HS-5 (cell line): ENCODE data around the gene OR2W3.

Experiments used
- DNase-seq: peaks from one replicate; pipeline ENCODE4 v3.0.0-alpha.2; 2012; ENCODE audit warnings: low read depth

The OR2W3 gene

DNA sequence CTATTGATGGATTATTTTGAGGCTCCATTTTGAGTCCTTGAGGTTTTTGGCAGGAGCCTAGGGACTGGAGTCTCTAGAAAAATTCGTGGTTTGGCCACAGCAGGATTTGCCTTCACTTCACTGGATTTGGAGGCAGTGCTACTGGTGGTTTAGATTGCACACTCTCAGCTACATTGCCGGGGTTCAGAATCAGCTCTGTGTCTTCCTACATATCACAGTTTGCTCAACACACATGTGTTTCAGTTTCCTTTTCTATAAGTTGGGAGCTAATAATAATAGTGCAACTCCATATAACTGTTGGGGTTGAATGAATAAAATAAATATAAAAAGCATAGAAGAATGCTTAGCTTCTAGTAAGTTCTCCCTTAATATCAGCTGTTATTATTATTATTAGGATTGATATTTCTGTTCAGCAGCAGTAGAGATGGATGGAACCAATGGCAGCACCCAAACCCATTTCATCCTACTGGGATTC lies at the start of gene OR2W3:
OR2W3 (plus strand) TSS at position 425 of the 475 bp plus-strand sequence; CDS start at position 425, 0 bp downstream.
- no peak for DNase-seq

DNA sequence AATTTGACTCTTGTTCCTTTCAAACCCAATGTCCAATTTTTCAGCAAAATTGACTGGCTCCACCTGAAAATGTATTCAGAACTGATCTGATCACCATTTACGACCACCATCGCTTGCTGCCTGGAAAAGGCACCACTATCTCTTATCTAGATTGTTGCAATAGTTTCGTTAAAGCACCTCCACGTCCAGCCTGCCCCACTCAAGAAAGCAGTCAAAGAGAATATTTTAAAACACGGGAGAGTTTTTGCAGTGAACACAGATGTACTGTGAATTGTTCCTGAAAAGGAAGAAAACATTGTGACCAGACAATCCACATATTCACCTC lies 49.7 kb upstream of the OR2W3 start:
- no peak for DNase-seq

DNA sequence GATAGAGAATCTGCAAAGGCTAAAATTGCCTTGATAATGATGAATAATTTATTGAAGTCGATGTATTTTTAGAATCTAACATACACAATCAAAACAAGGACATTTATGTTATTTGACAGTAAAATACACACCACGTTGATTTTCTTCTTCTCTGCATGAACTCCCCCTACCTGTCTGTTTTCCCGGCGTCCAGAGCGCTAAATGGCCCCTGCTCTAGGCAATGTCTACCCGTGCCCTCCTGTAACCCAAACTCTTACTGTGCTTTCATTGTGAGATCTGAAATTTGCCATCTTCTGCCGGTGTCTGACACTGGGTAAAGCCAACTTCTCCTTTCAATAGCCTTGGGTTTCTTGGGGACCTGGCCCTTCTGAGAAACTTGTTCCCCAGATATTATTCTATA lies 47.0 kb upstream of the OR2W3 start:
- no peak for DNase-seq

DNA sequence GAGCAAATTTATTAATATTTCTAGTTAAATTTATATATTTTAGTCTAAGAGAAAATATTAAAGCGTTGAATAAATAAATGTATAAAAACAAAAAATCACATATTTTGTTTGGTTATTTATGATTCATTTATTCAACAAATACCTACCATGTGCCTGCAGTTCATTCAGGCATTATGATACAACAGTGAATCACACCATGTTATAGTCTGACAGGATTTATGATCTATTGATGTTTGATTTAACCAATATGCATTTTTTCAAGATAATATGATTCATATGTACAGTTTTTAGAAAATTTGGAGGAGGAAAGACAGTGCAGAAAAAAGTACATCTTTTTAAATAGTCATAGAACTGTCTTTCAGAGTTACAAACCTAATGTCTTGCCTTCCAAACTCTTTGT lies 45.8 kb upstream of the OR2W3 start:
- peak; percentile 13 for DNase-seq

DNA sequence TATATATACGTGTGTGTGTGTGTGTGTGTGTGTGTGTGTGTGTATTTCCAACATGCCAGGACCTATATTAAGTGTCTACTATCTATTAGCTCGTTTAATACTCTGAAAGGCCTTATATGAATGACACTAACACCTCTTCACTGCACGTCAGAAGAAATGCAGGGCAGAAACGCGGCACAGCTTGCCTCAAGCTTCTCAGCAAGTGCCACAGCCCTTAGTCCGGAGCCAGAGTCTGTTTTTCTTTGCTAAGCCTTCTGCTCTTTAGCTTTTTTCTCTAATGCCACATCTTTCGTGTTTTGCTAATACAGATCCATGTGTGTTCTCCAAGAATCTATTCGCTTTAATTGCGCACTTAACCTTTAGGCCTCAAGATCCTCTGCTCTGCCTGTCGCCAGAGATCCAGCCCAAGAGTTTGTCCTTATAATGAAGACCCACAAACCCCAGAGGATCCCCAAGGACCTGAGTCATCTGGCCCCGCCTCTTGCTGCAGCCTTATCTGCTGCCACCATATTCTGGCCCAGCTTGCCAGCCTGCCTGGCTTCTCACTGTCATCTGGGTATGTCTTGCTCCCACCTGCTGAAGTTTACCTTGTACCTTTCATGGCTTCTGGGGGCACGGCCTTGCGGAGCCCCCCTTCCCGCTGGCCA lies 40.4 kb upstream of the OR2W3 start:
- DNase-seq = no peak

DNA sequence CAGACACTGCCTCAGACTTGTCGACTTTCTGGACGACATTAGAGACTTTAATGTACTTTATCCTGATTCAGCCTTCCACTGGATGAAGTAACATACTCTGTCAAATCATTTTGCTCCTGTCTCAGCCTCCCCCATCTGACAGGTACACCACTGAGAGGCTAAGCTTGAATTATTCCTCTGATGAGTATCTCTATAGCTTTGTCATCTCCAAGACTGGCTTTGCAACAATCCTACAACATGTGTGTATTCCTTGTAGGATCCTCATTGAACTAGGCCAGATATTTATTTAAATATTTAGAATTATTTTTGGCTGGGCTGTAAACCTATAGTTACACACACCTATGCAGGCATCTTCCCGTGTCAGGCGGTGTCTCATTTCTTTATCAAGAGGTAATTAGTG lies 39.5 kb upstream of the OR2W3 start:
- DNase-seq = no peak

DNA sequence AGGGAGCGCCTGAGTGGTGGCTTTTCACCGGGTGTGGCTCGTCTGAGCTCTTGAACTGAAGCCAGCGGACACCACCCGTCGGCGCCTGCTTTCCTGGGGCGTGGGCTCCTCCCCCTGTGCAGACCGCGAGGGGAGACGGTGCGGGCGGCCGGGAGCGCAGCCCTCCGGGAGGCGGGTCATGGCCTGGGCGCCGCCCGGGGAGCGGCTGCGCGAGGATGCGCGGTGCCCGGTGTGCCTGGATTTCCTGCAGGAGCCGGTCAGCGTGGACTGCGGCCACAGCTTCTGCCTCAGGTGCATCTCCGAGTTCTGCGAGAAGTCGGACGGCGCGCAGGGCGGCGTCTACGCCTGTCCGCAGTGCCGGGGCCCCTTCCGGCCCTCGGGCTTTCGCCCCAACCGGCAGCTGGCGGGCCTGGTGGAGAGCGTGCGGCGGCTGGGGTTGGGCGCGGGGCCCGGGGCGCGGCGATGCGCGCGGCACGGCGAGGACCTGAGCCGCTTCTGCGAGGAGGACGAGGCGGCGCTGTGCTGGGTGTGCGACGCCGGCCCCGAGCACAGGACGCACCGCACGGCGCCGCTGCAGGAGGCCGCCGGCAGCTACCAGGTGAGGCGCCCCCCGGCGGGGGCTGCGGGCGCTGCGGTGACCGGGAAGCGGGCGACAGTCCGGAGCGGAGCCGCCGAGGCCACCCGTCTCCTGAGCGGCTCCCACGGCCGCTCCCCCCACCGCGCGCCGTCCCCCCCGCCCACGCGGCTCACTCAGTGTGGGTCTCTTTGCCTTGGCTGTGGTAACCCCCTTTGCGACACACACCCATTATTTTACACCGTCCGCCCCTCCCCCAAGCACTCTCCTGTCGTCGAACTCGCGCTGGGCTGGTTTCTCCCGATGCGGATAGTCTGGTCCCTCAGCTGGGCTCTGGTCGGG lies 38.1 kb upstream of the OR2W3 start, which contains the start of gene TRIM58:
TRIM58 (plus strand) TSS at position 119 of the 916 bp plus-strand sequence; CDS start at position 179, 60 bp downstream.
- DNase-seq = no peak

DNA sequence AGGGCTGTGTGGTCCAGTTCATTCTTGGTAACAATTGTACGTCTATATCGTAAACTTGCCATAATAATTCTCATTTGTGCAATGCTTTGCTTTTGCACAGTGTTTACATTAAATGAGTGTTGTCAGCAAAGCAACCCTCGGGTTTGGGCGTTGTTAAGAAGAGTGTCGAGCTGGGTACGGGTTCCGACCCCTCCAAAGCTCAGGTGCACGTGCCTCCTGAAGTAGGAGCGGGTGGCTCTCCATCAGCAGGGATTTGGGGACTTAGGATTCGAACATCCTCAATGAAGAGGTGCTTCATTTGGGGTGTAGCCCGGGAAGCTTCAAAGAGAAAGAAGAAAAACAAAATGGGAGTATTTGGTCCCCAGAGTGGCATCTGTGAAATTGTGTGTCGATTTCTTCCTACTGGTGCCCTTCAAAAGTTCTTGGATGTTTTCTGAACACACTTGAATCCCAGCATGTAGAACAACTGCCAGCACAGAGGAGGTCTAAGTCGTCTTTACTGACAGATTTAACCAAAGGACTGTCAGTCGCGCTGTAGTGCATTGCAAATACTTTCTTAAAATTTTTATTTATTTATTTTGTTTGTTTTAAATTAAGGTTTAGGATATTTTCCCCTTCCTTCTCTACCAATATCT lies 37.3 kb upstream of the OR2W3 start:
- no peak for DNase-seq

DNA sequence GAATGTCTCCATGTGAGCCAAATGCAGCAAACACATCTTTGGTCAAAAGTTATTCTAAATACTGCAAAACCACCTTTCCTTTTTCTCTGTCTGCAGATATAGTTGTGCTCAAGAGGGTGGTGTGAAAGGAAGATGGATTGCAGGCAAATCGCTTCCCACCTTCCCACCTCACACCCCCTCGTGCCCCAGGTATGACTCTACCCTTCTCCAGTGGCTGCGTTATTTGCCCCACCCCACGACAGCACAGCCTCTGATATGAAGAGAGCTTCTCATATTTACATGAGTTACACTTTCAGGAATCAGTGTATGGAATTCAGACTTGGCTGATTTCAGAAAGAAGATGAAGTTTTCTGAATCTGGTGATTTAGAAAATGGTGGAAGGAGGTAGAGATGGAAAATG lies 32.6 kb upstream of the OR2W3 start:
- no peak for DNase-seq

DNA sequence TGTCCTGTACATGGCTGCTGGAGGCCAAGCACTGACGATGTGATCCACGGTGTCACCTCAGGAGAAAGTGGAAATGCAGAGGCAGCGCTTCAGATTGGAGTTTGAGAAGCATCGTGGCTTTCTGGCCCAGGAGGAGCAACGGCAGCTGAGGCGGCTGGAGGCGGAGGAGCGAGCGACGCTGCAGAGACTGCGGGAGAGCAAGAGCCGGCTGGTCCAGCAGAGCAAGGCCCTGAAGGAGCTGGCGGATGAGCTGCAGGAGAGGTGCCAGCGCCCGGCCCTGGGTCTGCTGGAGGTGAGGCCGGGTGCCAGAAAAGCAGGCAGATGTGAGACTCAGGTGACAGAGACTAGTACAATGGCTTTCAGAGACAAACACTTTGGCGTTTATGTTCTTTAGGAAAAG lies 30.7 kb upstream of the OR2W3 start:
- no peak for DNase-seq

DNA sequence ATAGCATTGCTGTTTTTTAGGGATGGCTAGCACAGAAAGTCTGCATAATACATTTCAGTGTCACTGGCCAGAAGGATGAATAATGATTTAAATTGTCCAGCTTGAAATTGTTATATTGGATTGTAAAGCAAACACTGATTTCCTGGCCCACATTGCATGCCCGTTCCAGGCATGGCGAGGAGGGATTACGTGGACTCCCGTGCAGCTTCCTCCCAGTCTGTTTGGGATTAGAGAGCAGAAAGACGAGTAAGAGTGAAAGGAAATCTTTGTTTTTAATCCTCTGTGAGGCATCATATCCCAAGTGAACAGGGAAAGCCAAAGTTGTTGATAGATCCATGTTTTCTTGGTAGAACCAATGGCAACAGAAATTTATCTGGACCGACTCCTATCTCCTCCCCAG lies 30.0 kb upstream of the OR2W3 start:
- DNase-seq = peak; percentile 22

DNA sequence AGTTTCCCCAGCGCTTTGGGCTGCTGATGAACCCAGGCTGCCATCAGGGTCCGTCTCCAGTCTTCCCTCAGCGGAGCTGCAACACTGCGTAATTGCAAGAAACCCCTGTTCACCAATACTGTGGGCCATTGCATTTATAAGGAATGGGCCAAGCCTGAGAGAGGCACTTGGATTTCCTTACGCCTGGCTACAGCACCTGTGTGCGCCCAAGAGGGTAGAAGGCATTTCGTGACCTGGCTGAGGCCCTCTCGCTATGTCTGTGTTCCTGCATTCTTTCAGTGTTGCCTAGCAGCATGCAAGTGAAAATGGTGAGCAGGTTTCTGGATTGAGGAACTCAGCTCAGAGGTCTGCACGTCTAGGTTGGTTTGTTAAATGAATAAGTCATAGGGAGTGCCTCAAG lies 12.0 kb upstream of the OR2W3 start:
- no peak for DNase-seq

DNA sequence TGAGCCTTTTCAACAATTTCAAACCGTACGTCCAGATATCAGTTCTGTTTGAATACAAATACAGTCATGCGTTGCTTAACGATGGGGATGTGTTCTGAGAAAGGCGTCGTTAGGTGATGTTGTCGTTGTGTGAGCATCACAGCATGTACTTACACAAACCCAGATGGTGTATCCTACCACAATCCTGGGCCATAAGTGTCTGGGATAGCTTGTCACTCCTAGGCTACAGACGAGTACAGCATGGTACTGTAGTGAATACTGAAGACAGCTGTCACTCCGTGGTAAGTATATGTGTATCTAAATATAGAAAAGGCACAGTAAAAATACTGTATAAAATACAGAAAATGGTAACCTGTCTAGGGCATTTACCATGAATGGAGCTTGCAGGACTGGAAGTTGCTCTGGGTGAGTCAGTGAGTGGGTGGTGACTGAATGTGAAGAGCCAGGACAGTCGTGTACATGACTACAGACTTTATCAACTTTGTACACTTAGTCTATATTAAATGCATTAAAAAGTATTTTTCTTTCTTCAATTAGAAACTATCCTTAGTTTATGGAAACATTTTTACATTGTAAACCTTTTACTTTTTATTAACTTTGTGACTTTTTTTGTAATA lies 10.5 kb upstream of the OR2W3 start:
- no peak for DNase-seq

DNA sequence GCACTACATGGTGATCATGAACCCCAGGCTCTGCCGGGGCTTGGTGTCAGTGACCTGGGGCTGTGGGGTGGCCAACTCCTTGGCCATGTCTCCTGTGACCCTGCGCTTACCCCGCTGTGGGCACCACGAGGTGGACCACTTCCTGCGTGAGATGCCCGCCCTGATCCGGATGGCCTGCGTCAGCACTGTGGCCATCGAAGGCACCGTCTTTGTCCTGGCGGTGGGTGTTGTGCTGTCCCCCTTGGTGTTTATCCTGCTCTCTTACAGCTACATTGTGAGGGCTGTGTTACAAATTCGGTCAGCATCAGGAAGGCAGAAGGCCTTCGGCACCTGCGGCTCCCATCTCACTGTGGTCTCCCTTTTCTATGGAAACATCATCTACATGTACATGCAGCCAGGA lies 589 bp downstream of the OR2W3 start:
- no peak for DNase-seq

DNA sequence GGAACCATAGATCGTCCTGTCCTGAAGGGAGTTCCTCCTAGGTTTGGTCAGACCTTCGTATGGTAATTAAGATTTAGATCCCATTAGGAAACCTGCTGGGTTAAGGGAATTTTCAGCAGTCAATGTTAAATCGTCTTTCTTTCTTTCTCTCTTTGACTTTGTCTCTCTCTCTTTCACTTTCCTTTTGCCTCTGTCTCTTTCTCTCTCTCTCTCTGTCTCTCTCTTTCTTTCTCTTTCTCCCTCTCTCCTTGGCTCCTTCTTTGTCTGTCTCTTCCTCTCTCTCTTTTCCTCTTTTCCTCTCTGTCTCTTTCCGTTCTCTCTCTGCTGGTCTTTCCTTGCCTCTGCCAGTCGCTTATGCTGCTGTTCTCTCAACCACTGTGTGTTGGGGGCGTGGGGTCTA lies 8.7 kb downstream of the OR2W3 start:
- no peak for DNase-seq

DNA sequence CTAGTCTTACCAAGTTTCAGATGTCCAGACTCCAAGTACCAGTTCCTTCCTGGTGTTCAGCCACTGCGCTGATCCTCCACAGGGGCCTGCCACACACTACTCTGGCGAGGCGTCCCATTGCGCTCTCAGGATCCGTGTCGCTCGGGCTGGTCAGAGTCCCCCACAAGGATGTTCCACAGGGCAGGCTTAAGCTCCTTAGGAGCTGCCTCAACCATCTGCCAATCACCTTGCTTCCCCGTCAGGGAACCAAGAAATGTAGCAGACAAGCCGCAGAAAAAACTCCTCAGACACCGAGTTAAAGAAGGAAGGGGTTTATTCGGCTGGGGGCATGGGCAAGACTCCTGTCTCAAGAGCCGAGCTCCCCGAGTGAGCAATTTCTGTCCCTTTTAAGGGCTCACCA lies 9.8 kb downstream of the OR2W3 start:
- DNase-seq = no peak

DNA sequence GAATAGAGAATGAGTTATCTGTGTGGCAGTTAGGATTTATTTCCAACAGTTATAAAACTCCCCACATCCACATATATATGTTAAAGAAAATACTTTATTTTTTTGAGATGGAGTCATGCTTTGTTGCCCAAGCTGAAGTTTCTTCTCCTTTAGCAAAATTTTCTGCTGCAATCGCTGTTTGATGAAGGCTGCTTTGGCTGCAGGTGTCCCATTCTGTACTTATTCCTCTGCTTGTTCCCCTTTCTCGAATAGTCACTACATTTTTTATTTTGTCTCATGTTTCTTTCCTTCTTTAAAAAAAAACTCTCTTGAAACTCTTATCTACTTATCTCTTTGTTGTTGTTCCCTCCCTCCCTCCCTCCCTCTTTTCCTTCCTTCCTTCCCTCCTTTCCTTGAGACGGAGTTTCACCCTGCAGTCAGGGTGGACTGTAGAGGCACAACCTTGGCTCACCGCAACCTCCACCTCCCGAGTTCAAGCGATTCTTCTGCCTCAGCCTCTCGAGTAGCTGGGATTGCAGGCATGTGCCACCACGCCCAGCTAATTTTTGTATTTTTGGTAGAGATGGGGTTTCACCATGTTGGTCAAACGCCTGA lies 10.6 kb downstream of the OR2W3 start:
- no peak for DNase-seq

DNA sequence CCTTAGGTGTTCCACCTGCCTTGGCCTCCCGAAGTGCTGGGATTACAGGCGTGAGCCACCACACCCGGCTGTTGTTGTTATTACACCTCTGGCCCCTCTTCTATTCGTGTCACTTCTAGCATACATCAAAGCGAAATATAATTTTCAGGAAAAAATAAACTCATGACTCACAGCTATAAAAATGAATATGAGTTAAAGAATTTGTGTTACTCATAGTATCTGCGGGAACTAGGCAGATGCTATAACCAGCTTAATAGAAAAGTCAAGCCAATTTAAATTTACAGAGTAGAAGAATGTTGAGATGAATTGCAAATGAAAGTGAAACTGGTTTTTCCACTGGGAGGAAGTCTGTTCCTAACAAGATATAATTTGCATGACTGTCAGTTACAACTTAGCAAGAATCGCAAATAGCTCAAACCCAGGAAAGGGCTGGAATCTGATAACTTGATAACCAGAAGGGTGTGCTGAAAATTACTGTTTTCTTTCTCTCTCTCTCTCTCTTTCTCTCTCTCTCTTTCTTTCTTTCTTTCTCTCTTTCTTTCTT lies 11.2 kb downstream of the OR2W3 start:
- DNase-seq = peak; percentile 59

DNA sequence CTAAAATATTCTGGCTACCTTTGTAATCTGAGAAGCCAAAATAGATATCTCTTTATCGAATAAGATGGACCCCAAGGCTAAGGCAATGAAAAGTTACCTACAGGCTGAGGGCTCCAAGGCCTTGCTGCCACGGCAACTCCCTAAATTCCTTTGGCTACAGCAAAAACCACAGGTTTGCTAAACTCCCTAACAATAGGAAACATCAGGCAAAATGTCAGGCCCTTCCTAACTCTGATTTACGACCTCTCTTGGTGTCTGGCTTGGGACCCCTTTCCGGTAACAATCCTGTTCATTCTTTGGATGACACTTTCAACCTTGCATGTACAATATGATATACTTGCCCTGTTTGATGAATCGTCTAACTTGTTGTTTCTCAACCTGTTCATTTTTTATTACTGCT lies 13.4 kb downstream of the OR2W3 start:
- no peak for DNase-seq

DNA sequence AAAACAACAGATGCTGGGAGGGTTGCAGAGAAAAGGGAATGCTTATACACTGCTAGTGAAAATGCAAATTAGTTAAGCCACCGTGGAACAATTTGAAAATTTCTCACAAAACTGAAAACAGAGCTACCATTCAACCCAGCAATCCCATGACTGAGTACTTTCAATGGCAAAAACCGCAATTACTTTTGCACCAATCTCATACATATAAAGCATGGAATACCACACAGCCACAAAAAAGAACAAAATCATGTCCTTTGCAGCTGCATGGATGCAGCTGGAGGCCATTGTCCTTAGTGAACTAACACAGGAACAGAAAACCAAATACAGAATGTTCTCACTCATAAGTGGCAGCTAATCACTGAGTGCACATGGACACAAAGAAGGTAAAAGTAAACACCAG lies 18.4 kb downstream of the OR2W3 start:
- DNase-seq = no peak

DNA sequence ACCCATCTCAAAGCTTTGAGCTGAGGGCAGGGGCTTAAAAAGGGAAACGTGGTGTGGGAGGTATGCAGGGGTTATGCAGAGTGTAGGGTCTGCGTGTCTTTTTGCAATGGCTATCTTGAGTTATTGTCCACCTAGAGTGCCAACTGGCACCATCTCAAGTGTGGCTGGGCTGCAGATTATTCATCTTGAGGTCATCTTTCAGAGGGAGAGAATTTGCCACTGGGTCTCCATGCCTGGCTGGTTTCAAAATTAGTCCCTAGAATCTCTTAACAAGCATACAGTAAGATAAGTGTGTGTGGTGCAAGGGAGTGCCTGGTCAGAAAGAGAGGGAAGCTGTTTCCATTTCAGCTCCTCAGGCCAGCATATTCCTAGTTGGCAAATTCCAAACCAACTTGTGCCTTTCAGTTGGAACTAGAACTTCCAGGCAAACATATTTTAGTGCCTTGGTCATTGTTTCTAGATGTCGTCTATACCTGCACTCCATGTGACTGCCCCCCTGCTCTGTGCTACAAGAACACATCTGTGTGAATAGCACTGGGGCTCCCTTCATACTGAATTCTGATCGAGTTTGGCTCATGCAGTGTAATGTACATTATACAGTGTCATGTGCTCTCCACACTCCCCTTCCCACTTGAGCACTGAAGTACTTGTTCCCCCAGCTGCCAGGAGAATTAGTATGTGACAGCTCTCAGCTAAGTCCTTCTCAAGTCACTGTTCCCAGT lies 19.7 kb downstream of the OR2W3 start:
- no peak for DNase-seq
